HepG2 (cell line): ENCODE results near the gene CYP2C8. TPM values are rescaled to one million over a fixed set of nuclear protein-coding genes. Genes with fewer than 3 reads are reported as not detected.

Source experiments
- ATAC-seq: fragments of 200-7000 bp; cut with Tn5 transposase; 3 replicates; pipeline ENCODE4 v1.9.1; 2020; ENCODE audit warnings: mild to moderate bottlenecking, moderate library complexity
- BruUV-seq: library from RNA; stranded (reverse); fragments of 400-500 nt; replicated peaks from 2 replicates; lab custom pipeline; 2021; lab: Mats Ljungman, UMichigan
- CTCF ChIA-PET: fragments of 300-600 bp; formaldehyde crosslinking; extraction: SDS; loops from one replicate; lab custom pipeline; 2021; ENCODE audit warnings: low total read pairs, inconsistent platforms, low intra/inter-chr PET ratio; lab: Yijun Ruan, JAX
- POLR2A ChIA-PET: fragments of 350-600 bp; sonication (Branson Sonifier 250); formaldehyde crosslinking; loops from one replicate; lab custom pipeline; 2020; ENCODE audit warnings: antibody characterized with exemption, inconsistent platforms; lab: Yijun Ruan, JAX
- DNase-seq: peaks from one replicate; pipeline ENCODE4 v3.0.0-alpha.2; 2015; ENCODE audit warnings: low spot score
- FAIRE-seq: peaks from 3 replicates; lab custom pipeline; 2011; peaks lifted over from hg19 to GRCh38; lab: Jason Lieb, UNC
- H2AFZ ChIP-seq: one replicate; pipeline ENCODE4 v1.6.1; 2011; ENCODE audit warnings: low read length, inconsistent platforms
- H3K27ac ChIP-seq: fragments of 300-600 bp; 3 replicates; pipeline ENCODE4 v1.8.0; 2011; ENCODE audit warnings: mixed run types, mild to moderate bottlenecking, mixed read lengths, low read length, inconsistent platforms; ENCODE audit not compliant: insufficient read depth; ENCODE audit errors: extremely low read length
- H3K27me3 ChIP-seq, 2 experiments: fragments of 200-600 bp in 1 of 2; 2 replicates in 1 of 2; 3 replicates in 1 of 2; pipeline versions ENCODE4 v1.6.0 to v1.8.0; 2011; ENCODE audit warnings: low read length in 2 of 2, mild to moderate bottlenecking in 2 of 2, moderate library complexity in 2 of 2, inconsistent platforms in 1 of 2; ENCODE audit not compliant: insufficient read depth in 2 of 2, control insufficient read depth in 1 of 2
- H3K36me3 ChIP-seq, 2 experiments: fragments of 200-600 bp in 1 of 2; replicated peaks in 1 of 2; 2 replicates in 1 of 2; 3 replicates in 1 of 2; pipeline versions ENCODE4 v1.5.1 to v1.8.0; 2011; ENCODE audit warnings: low read length in 2 of 2, inconsistent platforms in 1 of 2; ENCODE audit not compliant: insufficient read depth in 2 of 2, control insufficient read depth in 1 of 2
- H3K4me1 ChIP-seq: 2 replicates; pipeline ENCODE4 v1.5.1; 2012; ENCODE audit warnings: low read length, inconsistent platforms; ENCODE audit not compliant: insufficient read depth
- H3K4me2 ChIP-seq: 2 replicates; pipeline ENCODE4 v1.6.0; 2011; ENCODE audit warnings: low read depth, low read length, inconsistent platforms
- H3K4me3 ChIP-seq, 3 experiments: fragments of 200-600 bp in 1 of 3; sonication (generic), shearing (Covaris generic) in 1 of 3; replicated peaks in 1 of 3; 2 replicates each; pipeline ENCODE4 v1.5.1; 2011 to 2016; ENCODE audit warnings: low read length in 3 of 3, inconsistent platforms in 2 of 3, low read depth in 2 of 3, mild to moderate bottlenecking in 2 of 3, control low read depth in 1 of 3, mixed read lengths in 1 of 3; ENCODE audit not compliant: insufficient read depth in 1 of 3
- H3K79me2 ChIP-seq: one replicate; pipeline ENCODE4 v1.6.1; 2011; ENCODE audit warnings: low read length, inconsistent platforms; ENCODE audit not compliant: insufficient read depth
- H3K9ac ChIP-seq: 2 replicates; pipeline ENCODE4 v1.6.0; 2011; ENCODE audit warnings: mild to moderate bottlenecking, low read depth, low read length, inconsistent platforms; ENCODE audit not compliant: insufficient read depth
- H3K9me3 ChIP-seq: 2 replicates; pipeline ENCODE4 v1.5.1; 2012; ENCODE audit warnings: mild to moderate bottlenecking, low read length
- H4K20me1 ChIP-seq: 2 replicates; pipeline ENCODE4 v1.6.0; 2011; ENCODE audit warnings: inconsistent platforms, mild to moderate bottlenecking, low read length, moderate library complexity; ENCODE audit not compliant: insufficient read depth
- CENPX ChIP-seq: sonication (generic); formaldehyde crosslinking; IDR thresholded peaks from 2 replicates; pipeline ENCODE4 v1.9.0; 2021; ENCODE audit warnings: mild to moderate bottlenecking, missing genetic modification reagents, moderate library complexity
- CREBL2 ChIP-seq: sonication (generic); formaldehyde crosslinking; IDR thresholded peaks from 2 replicates; pipeline ENCODE4 v1.8.1; 2023; ENCODE audit warnings: missing genetic modification reagents, mild to moderate bottlenecking, borderline replicate concordance
- FOXO1 ChIP-seq: sonication (generic); formaldehyde crosslinking; IDR thresholded peaks from 2 replicates; pipeline ENCODE4 v1.4.0; 2020; ENCODE audit warnings: missing genetic modification reagents
- KDM3A ChIP-seq: IDR thresholded peaks from 2 replicates; pipeline ENCODE4 v1.6.1; 2018; ENCODE audit warnings: low read depth, missing compliant biosample characterization
- PRDM15 ChIP-seq: sonication (generic); formaldehyde crosslinking; IDR thresholded peaks from 2 replicates; pipeline ENCODE4 v1.4.0; 2020; ENCODE audit warnings: missing genetic modification reagents
- SATB2 ChIP-seq: sonication (generic); formaldehyde crosslinking; IDR thresholded peaks from 2 replicates; pipeline ENCODE4 v1.5.0; 2020; ENCODE audit warnings: missing genetic modification reagents
- TEAD3 ChIP-seq: optimal IDR thresholded peaks from 2 replicates; pipeline ENCODE3; 2016; ENCODE audit warnings: borderline replicate concordance
- WGBS: methylation state at CpG from one replicate; pipeline ENCODE4 v1.1.6; 2017; ENCODE audit warnings: low lambda C conversion rate; 5-methylcytosine and 5-hydroxymethylcytosine counted together
- in situ Hi-C: cut with HindIII; loops from 2 replicates; pipeline ENCODE4 v1.10.0; 2017; ENCODE audit warnings: low pct_unique_long_range_greater_than_20kb; ENCODE audit not compliant: extremely low pct_ligation_motif_present
- intact Hi-C: fragments of 100-400 bp; cut with micrococcal nuclease; formaldehyde crosslinking; loops from one replicate; pipeline ENCODE4 v1.10.0; 2022; ENCODE audit not compliant: unreplicated experiment
- polyA plus RNA-seq, 8 experiments: library from polyadenylated mRNA; depleted of rRNA in 3 of 8; stranded (reverse) in 7 of 8; unstranded in 1 of 8; fragments of >200 nt; fragmentation: Illumina TruSeq in 4 of 8; extraction: Trizol in 4 of 8; gene quantifications; 2 replicates each; pipeline versions ENCODE4 v1.2.1 to v1.2.3, GENCODE V29; 2011 to 2016; ENCODE audit warnings: low read depth in 4 of 8, missing spikeins in 1 of 8, mixed read lengths in 1 of 8; ENCODE audit not compliant: insufficient read depth in 1 of 8
- total RNA-seq, 5 experiments: library from RNA; depleted of rRNA; stranded (reverse); fragments of >200 nt; fragmentation: Illumina TruSeq; extraction: Trizol; gene quantifications; 2 replicates each; pipeline ENCODE4 v1.2.3, GENCODE V29; 2016; ENCODE audit warnings: low read depth in 1 of 5
- TF ChIP-seq, protein P1 (sequence below): sonication (generic); formaldehyde crosslinking; IDR thresholded peaks from 2 replicates; pipeline ENCODE4 v1.5.1; 2020; ENCODE audit warnings: missing genetic modification reagents, mild to moderate bottlenecking, borderline replicate concordance

The CYP2C8 gene
- total and polyA plus RNA-seq, 2 of the 13 experiments (the other 11 are each of a cell fraction or from before 2014, with no cell fraction given) = 0.09 to 0.15 TPM

- no peaks in the 10 kb centered on the region for H3K79me2 ChIP-seq
- BruUV-seq = no TSS peak
- H2AFZ ChIP-seq = no peak overlapping the region
- intact Hi-C loops = no loop called here
- H3K4me1 ChIP-seq = no peaks in the 10 kb centered on the region
- TF ChIP-seq TEAD3 (CRISPR knock-in tag) (no peak), CENPX (CRISPR knock-in tag) (no peak), KDM3A (no peak), SATB2 (no peak), PRDM15 (CRISPR knock-in tag) (no peak), CREBL2 (CRISPR knock-in tag) (no peak), FOXO1 (CRISPR knock-in tag) (no peak)
- TF ChIP-seq, protein P1, sequence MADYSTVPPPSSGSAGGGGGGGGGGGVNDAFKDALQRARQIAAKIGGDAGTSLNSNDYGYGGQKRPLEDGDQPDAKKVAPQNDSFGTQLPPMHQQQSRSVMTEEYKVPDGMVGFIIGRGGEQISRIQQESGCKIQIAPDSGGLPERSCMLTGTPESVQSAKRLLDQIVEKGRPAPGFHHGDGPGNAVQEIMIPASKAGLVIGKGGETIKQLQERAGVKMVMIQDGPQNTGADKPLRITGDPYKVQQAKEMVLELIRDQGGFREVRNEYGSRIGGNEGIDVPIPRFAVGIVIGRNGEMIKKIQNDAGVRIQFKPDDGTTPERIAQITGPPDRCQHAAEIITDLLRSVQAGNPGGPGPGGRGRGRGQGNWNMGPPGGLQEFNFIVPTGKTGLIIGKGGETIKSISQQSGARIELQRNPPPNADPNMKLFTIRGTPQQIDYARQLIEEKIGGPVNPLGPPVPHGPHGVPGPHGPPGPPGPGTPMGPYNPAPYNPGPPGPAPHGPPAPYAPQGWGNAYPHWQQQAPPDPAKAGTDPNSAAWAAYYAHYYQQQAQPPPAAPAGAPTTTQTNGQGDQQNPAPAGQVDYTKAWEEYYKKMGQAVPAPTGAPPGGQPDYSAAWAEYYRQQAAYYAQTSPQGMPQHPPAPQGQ = no peak
- no peak for FAIRE-seq
- no peak overlapping the region for H3K9ac ChIP-seq
- in situ Hi-C loops = no loop called here
- no peak overlapping the region for H3K27ac ChIP-seq
- no peak for ATAC-seq
- ChIA-PET POLR2A (no interaction called here), CTCF (no interaction called here)
- no peak overlapping the region for H3K4me3 ChIP-seq
- 49% methylated on average over 4 of the region's 4 CpGs for WGBS
- DNase-seq = no peak
- H3K4me2 ChIP-seq = no peak overlapping the region
- H4K20me1 ChIP-seq = no peaks in the 10 kb centered on the region
- H3K27me3 ChIP-seq = no peaks in the 10 kb centered on the region
- no peaks in the 10 kb centered on the region for H3K9me3 ChIP-seq
- no peaks in the 10 kb centered on the region for H3K36me3 ChIP-seq
Observed at GRCh38 chr10:95034401-95034800, 34.9 kb downstream of the CYP2C8 start.
